Immature natural killer cell (primary cell): Measurements from ENCODE around the gene TBC1D22A. TPM values are rescaled to one million over a fixed set of nuclear protein-coding genes. Genes with fewer than 3 reads are reported as not detected.
"Not testable (repeated sequence)": the region's sequence is repeated elsewhere in the genome, so short reads cannot be mapped to it uniquely, and the experiment has no call there.

Source experiments
- DNase-seq, 3 donors: peaks; one replicate each; pipeline ENCODE4 v3.0.0; 2022; ENCODE audit warnings: mixed read lengths in 1 of 3
- H3K27ac Mint-ChIP-seq, 6 donors: one replicate each; pipeline ENCODE4 v1.8.0; 2020; ENCODE audit warnings: mixed read lengths in 6 of 6, mild to moderate bottlenecking in 5 of 6, inconsistent platforms in 4 of 6, moderate library complexity in 3 of 6
- H3K27me3 Mint-ChIP-seq, 3 donors: one replicate each; pipeline ENCODE4 v1.8.0; 2020 to 2021; ENCODE audit warnings: low read depth in 3 of 3, mild to moderate bottlenecking in 3 of 3, mixed read lengths in 3 of 3, moderate library complexity in 3 of 3, inconsistent platforms in 1 of 3
- H3K36me3 Mint-ChIP-seq, 3 donors: one replicate each; pipeline ENCODE4 v1.8.0; 2020; ENCODE audit warnings: mixed read lengths in 3 of 3, inconsistent platforms in 2 of 3, mild to moderate bottlenecking in 2 of 3
- H3K4me1 Mint-ChIP-seq, 2 donors: one replicate each; pipeline ENCODE4 v1.8.0; 2020; ENCODE audit warnings: inconsistent platforms in 2 of 2, mild to moderate bottlenecking in 2 of 2, mixed read lengths in 2 of 2, moderate library complexity in 1 of 2
- H3K4me3 Mint-ChIP-seq, 5 donors: one replicate each; pipeline ENCODE4 v1.8.0; 2020; ENCODE audit warnings: mild to moderate bottlenecking in 5 of 5, mixed read lengths in 5 of 5, inconsistent platforms in 3 of 5, moderate library complexity in 3 of 5
- H3K9me3 Mint-ChIP-seq, 6 donors: one replicate each; pipeline ENCODE4 v1.8.0; 2020; ENCODE audit warnings: mild to moderate bottlenecking in 6 of 6, mixed read lengths in 6 of 6, inconsistent platforms in 4 of 6, moderate library complexity in 3 of 6
- polyA plus RNA-seq, 3 donors: library from polyadenylated mRNA; unstranded; fragments of 300-500 nt; fragmentation: Illumina TruSeq; gene quantifications; one replicate each; pipeline ENCODE4 v1.2.3, GENCODE V29; 2021

TBC1D22A gene
- polyA plus RNA-seq, 3 donors from 2014 or later, result 20.6 to 28.0 (median 24.0) TPM

GRCh38 chr22:46731246-46732040 is 31.0 kb upstream of the TBC1D22A start:
- Mint-ChIP-seq H3K36me3 (peaks cover 0 to 3% (median 0%) of the 10 kb centered on the region in 3 donors), H3K4me1 (peaks cover 65 to 79% of the 10 kb centered on the region in 2 donors), H3K27me3 (peaks cover 0 to 5% (median 1%) of the 10 kb centered on the region in 3 donors), H3K27ac (peak overlapping the region; percentile 44 to 86 (median 71)), H3K4me3 (peak overlapping the region in 2 of 5 donors; percentile 10 to 41), H3K9me3 (no peaks in the 10 kb centered on the region)
- no peak for DNase-seq

DNA sequence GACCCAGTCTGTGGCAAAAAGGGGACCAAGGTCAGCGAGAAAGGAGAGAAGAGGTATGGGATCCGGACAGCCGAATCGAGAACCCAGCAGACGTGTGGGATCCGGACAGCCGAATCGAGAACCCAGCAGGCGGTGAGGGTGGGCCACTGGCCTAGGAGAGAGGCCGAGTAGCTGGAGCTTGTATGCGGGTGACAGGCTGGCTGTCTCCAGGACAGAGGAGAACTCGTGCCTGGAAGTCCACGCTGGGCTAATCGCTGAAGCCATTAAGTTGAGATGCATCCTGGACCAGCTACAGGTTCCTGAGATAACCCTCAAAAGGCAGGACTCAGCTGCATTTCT is 30.4 kb upstream of the TBC1D22A start:
- Mint-ChIP-seq H3K27me3 (peaks cover 0 to 7% (median 1%) of the 10 kb centered on the region in 3 donors), H3K4me3 (peak overlapping the region in 1 of 5 donors; percentile 10), H3K9me3 (no peaks in the 10 kb centered on the region), H3K4me1 (peaks cover 67 to 79% of the 10 kb centered on the region in 2 donors), H3K36me3 (peaks cover 0 to 3% (median 0%) of the 10 kb centered on the region in 3 donors), H3K27ac (peak overlapping the region; percentile 17 to 69 (median 50))
- DNase-seq, result no peak

- H3K27me3 Mint-ChIP-seq, result peaks cover 0 to 11% (median 3%) of the 10 kb centered on the region in 3 donors
- DNase-seq, result no peak
- H3K9me3 Mint-ChIP-seq, result no peaks in the 10 kb centered on the region
- peaks cover 65 to 79% of the 10 kb centered on the region in 2 donors for H3K4me1 Mint-ChIP-seq
- H3K27ac Mint-ChIP-seq, result peak overlapping the region; percentile 39 to 81 (median 56)
- peak overlapping the region in 1 of 5 donors; percentile 13 for H3K4me3 Mint-ChIP-seq
- peaks cover 0 to 3% (median 0%) of the 10 kb centered on the region in 3 donors for H3K36me3 Mint-ChIP-seq
Observed at GRCh38 chr22:46732513-46732912, 29.9 kb upstream of the TBC1D22A start.

DNA sequence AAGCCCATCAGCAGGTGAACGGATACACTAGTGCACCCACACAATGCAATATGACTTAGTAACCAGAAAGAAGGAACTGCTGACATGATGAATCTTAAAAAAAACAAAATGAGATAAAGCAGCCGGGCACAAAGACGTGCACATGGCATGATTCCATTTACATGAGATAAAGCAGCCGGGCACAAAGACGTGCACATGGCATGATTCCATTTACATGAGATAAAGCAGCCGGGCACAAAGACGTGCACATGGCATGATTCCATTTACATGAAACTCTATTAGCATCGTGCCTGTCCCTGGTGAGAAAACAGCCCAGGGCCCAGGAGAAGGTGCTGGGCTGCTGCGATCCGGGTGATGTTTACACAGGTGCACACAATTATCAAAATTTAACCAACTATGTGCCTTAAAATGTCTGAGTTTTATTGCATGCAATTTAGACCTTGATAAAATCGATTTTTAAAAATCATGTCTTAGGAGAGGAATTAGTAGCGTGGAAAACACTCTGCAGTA is 28.2 kb upstream of the TBC1D22A start:
- Mint-ChIP-seq H3K4me3 (peak overlapping the region; percentile 51 to 100 (median 94)), H3K4me1 (peaks cover 67 to 80% of the 10 kb centered on the region in 2 donors), H3K27me3 (peaks cover 0 to 15% (median 3%) of the 10 kb centered on the region in 3 donors), H3K27ac (peak overlapping the region; percentile 95 to 99 (median 99))
- H3K36me3 Mint-ChIP-seq, DNase-seq, H3K9me3 Mint-ChIP-seq: not testable (repeated sequence)

- no peaks in the 10 kb centered on the region for H3K9me3 Mint-ChIP-seq
- DNase-seq, result peak; percentile 53 to 69 (median 60)
Observed at GRCh38 chr22:46734830-46735453, 27.5 kb upstream of the TBC1D22A start.

GRCh38 chr22:46735747-46736608 is 26.5 kb upstream of the TBC1D22A start:
- no peaks in the 10 kb centered on the region for H3K9me3 Mint-ChIP-seq
- H3K27ac Mint-ChIP-seq, result peak overlapping the region; percentile 95 to 99 (median 99)
- DNase-seq, result no peak
- H3K4me3 Mint-ChIP-seq, result peak overlapping the region; percentile 94 to 100 (median 97)
- H3K36me3 Mint-ChIP-seq, result peaks cover 0 to 3% (median 0%) of the 10 kb centered on the region in 3 donors
- peaks cover 0 to 15% (median 3%) of the 10 kb centered on the region in 3 donors for H3K27me3 Mint-ChIP-seq
- H3K4me1 Mint-ChIP-seq, result peaks cover 58 to 66% of the 10 kb centered on the region in 2 donors

More at GRCh38 chr22:46734830-46735453, 27.5 kb upstream of the TBC1D22A start:
- peak overlapping the region; percentile 95 to 99 (median 99) for H3K27ac Mint-ChIP-seq
- peaks cover 0 to 15% (median 3%) of the 10 kb centered on the region in 3 donors for H3K27me3 Mint-ChIP-seq
- peak overlapping the region; percentile 80 to 100 (median 94) for H3K4me3 Mint-ChIP-seq
- peaks cover 65 to 77% of the 10 kb centered on the region in 2 donors for H3K4me1 Mint-ChIP-seq
- H3K36me3 Mint-ChIP-seq, result peaks cover 0 to 3% (median 0%) of the 10 kb centered on the region in 3 donors

GRCh38 chr22:46736705-46737104 is 25.7 kb upstream of the TBC1D22A start:
- no peak for DNase-seq
- H3K9me3 Mint-ChIP-seq, result no peaks in the 10 kb centered on the region
- no peaks in the 10 kb centered on the region for H3K36me3 Mint-ChIP-seq
- peak overlapping the region; percentile 95 to 99 (median 99) for H3K27ac Mint-ChIP-seq
- H3K4me3 Mint-ChIP-seq, result peak overlapping the region; percentile 94 to 100 (median 97)
- H3K4me1 Mint-ChIP-seq, result peaks cover 52 to 59% of the 10 kb centered on the region in 2 donors
- H3K27me3 Mint-ChIP-seq, result peaks cover 0 to 13% (median 3%) of the 10 kb centered on the region in 3 donors

DNA sequence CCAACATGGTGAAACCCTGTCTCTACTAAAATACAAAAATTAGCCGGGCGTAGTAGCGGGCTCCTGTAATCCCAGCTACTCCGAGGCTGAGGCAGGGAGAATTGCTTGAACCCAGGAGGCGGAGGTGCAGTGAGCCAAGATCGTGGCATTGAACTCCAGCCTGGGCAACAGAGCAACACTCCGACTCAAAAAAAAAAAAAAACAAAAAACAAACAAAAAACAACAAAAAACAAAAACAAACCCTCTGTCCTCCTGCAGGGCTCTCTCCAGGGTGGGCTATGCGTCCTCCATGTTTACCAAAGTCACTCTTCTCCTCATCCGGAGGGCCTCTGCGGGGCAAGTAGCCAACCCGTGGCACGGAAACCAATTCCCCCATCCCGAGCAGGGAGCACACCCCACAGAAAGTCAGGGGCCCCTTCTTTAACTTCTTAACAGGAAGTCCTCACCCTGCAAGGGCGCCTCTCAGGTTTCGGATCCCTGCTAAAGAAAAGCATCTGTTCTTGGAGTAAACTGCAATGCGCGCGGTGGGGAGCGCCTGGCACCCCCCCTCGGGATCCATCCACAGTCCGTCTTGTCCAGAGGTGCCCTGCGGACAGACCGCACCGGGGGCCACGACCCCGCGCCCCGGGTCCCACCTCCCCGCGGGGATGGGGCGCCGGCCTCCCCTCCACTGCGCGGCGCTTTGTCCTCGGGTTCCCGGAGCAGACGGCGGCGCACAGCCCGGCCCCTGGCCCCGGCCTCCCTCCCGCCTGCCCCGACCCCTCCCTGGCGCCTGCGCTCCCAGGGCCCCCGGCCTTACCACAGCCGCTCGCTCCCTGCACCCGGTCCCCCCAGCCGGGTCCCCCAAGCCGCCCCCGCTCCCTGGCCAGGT is 25.1 kb upstream of the TBC1D22A start:
- peaks cover 0 to 13% (median 3%) of the 10 kb centered on the region in 3 donors for H3K27me3 Mint-ChIP-seq
- H3K36me3 Mint-ChIP-seq, result no peaks in the 10 kb centered on the region
- H3K4me1 Mint-ChIP-seq, result peaks cover 45 to 53% of the 10 kb centered on the region in 2 donors
- peak; percentile 42 to 52 (median 42) for DNase-seq
- peak overlapping the region; percentile 95 to 99 (median 99) for H3K27ac Mint-ChIP-seq
- no peaks in the 10 kb centered on the region for H3K9me3 Mint-ChIP-seq
- H3K4me3 Mint-ChIP-seq, result peak overlapping the region; percentile 94 to 100 (median 97)

- Mint-ChIP-seq H3K4me1 (peaks cover 40 to 47% of the 10 kb centered on the region in 2 donors), H3K27me3 (peaks cover 0 to 13% (median 3%) of the 10 kb centered on the region in 3 donors), H3K27ac (peak within 1 kb of the TSS; percentile 95 to 99 (median 99))
Observed at GRCh38 chr22:46737976-46738646, 24.3 kb upstream of the TBC1D22A start, which contains the start of gene CERK. CERK (minus strand) TSS chr22:46738252; CDS start chr22:46738148, 104 bp downstream.

DNA sequence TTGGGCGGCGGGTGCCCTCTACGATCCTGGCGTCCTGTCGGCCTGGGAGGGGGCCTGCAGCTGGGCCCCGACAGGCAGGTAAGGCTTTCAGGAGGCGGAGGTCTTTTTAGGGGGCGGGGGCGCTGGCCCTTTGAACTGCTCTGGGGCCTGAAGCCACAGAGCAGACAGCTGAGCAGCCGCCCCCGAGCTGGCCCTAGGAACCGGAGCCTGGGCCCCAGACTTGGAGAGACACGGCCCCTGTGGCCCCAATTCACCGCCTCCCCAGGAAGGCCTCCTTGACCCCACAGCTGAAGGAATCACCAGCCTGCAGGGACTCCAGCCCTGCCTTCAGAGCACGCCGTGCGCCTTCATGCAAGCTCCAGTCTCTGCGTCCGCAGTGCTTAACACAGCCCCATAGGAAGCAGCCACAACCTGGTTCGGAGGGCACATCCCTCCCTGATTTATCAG is 23.8 kb upstream of the TBC1D22A start:
- Mint-ChIP-seq H3K4me1 (peaks cover 40 to 47% of the 10 kb centered on the region in 2 donors), H3K9me3 (no peaks in the 10 kb centered on the region)
- DNase-seq, result no peak

More at GRCh38 chr22:46737976-46738646, 24.3 kb upstream of the TBC1D22A start, which contains the start of gene CERK:
- H3K36me3 Mint-ChIP-seq, result no peaks in the 10 kb centered on the region
- peak within 1 kb of the TSS; percentile 94 to 100 (median 97) for H3K4me3 Mint-ChIP-seq
- H3K9me3 Mint-ChIP-seq, result no peaks in the 10 kb centered on the region
- peak; percentile 67 to 68 (median 68) for DNase-seq

GRCh38 chr22:46739094-46739870 is 23.2 kb upstream of the TBC1D22A start:
- peaks cover 38 to 41% of the 10 kb centered on the region in 2 donors for H3K4me1 Mint-ChIP-seq
- no peaks in the 10 kb centered on the region for H3K9me3 Mint-ChIP-seq
- H3K4me3 Mint-ChIP-seq, result peak overlapping the region; percentile 85 to 89 (median 87)
- no peaks in the 10 kb centered on the region for H3K36me3 Mint-ChIP-seq
- peaks cover 0 to 13% (median 2%) of the 10 kb centered on the region in 3 donors for H3K27me3 Mint-ChIP-seq
- peak overlapping the region; percentile 80 to 94 (median 92) for H3K27ac Mint-ChIP-seq
- DNase-seq, result peak; percentile 60 to 70 (median 68)

More for the DNA sequence above, 23.8 kb upstream of the TBC1D22A start:
- no peaks in the 10 kb centered on the region for H3K36me3 Mint-ChIP-seq
- peak overlapping the region; percentile 80 to 94 (median 92) for H3K27ac Mint-ChIP-seq
- H3K27me3 Mint-ChIP-seq, result peaks cover 0 to 15% (median 2%) of the 10 kb centered on the region in 3 donors
- peak overlapping the region; percentile 85 to 89 (median 87) for H3K4me3 Mint-ChIP-seq
